Measurements from ENCODE around the gene SCAMP5. TPM values are rescaled to one million over a fixed set of nuclear protein-coding genes. Genes with fewer than 3 reads are reported as not detected.

Gene SCAMP5
- 10.3 to 14.6 TPM (median 12.4 TPM) in 5 replicates for total RNA-seq (2022; extraction: Qiagen RNA extraction)

GRCh38 chr15:74995182-74995778, at the start of gene SCAMP5:
SCAMP5 (plus strand) TSS chr15:74995563; CDS start chr15:75011840, 16,277 bp downstream.

DNA sequence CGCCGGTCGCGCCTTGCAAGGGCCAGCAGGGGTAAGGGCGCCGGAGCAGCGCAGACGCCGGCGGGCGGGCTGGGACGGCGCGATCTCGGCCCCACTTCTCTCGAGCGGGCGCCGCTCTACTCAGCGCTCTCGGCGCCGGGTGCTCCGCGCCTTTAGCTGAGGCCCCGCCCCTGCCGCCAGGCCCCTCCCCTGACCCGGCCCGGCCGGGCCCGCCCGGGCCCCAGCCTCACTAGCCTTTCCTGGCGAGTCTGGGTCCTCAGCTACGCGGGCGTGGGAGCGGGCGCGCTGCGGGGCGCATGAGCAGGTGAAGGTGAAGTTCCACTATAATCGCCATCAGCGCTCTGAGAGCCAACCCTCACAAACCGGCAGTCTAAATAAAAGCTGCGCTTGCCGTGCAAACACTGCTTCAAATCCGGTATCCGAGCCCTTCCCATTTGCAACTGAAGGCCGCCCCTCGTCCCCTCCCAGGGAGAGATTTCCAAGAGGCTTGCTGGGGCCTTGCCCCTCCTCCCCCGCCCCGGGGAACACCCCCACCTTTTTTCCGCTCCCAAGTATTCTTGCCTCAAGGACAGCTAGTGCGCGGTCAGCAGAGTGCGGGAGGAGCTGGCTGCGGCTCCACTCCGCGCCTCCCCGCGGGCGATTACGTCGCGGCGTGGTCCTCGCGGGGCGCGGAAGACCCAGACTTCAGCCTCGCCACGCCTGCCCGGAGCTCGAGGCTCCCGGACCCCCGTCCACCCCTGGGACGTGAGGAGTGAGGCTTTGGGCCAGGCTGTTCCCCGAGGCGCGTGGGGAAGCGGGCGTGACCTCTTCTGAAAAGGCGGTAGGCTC, 38.5 kb upstream of the SCAMP5 start, which contains the start of gene RPP25:
RPP25 (minus strand) TSS at position 125 of the 828 bp plus-strand sequence. CDS start 189 bp downstream, outside the sequence.

DNA sequence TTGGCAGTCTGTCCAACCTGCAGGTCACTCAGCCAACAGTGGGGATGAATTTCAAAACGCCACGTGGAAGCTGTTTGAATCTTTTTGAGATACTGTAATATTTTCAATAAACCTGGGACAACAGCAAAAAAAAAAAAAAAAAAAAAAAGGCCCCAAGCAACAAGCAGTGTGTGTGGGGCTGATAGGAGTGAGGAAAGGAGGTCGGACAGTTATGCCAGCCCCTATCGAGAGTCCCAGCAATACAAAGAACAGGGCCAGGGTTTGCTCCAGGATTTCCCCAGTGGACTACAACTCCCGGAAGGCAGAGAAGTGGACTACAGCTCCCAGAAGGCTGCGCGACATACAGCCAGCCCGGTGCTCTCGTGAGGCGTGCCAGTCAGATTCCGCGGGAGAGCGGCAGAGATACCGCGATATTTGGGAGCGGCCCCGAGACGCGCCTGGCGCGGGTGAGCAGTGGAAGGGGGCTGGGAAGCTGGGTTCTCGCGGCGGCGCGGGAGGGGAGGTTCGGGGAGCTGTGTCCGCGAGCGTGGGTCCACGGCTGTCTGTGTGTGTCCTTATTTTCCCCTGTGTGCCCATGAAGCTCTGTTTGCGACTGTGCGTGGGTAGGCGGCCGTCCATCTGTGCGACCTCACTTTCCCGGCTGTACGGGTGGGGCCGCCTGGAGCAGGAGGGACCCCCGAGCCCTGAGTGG, 28.0 kb downstream of the SCAMP5 start, which contains the start of gene PPCDC:
PPCDC (plus strand) TSS at position 410 of the 691 bp plus-strand sequence. CDS start 4,729 bp downstream, outside the sequence.

Other genes with a start within 250 kb of the SCAMP5 start
- gene CYP1A2, start 246.7 kb upstream of the SCAMP5 start, total RNA-seq (2022; extraction: Qiagen RNA extraction): not detected in 5 replicates
- gene CSK, start 213.5 kb upstream of the SCAMP5 start, total RNA-seq (2022; extraction: Qiagen RNA extraction): 56.3 to 65.7 TPM (median 62.4 TPM) in 5 replicates
- not detected in 5 replicates for gene LMAN1L, start 182.7 kb upstream of the SCAMP5 start, total RNA-seq (2022; extraction: Qiagen RNA extraction)
- 0.08 to 0.09 TPM in 2 of 5 replicates, not detected in the others for gene CPLX3, start 168.9 kb upstream of the SCAMP5 start, total RNA-seq (2022; extraction: Qiagen RNA extraction)
- gene ULK3, start 152.4 kb upstream of the SCAMP5 start, total RNA-seq (2022; extraction: Qiagen RNA extraction): 26.3 to 39.5 TPM (median 33.7 TPM) in 5 replicates
- gene SCAMP2, start 122.2 kb upstream of the SCAMP5 start, total RNA-seq (2022; extraction: Qiagen RNA extraction): 54.9 to 66.9 TPM (median 64.2 TPM) in 5 replicates
- gene MPI, start 105.5 kb upstream of the SCAMP5 start, total RNA-seq (2022; extraction: Qiagen RNA extraction): 27.0 to 40.6 TPM (median 30.8 TPM) in 5 replicates
- gene FAM219B, start 88.7 kb upstream of the SCAMP5 start, total RNA-seq (2022; extraction: Qiagen RNA extraction): 30.3 to 41.3 TPM (median 34.9 TPM) in 5 replicates
- gene COX5A, start 57.5 kb upstream of the SCAMP5 start, total RNA-seq (2022; extraction: Qiagen RNA extraction): 526 to 592 TPM (median 554 TPM) in 5 replicates
- gene RPP25, start 38.8 kb upstream of the SCAMP5 start, total RNA-seq (2022; extraction: Qiagen RNA extraction): 18.9 to 28.4 TPM (median 26.6 TPM) in 5 replicates
- gene PPCDC, start 28.0 kb downstream of the SCAMP5 start, total RNA-seq (2022; extraction: Qiagen RNA extraction): 18.0 to 21.6 TPM (median 18.2 TPM) in 5 replicates
- 25.9 to 36.4 TPM (median 31.6 TPM) in 5 replicates for gene C15orf39, start 206.3 kb downstream of the SCAMP5 start, total RNA-seq (2022; extraction: Qiagen RNA extraction)